ENCODE measurements around the gene CLEC16A. TPM values are rescaled to one million over a fixed set of nuclear protein-coding genes. Genes with fewer than 3 reads are reported as not detected.

Gene CLEC16A
- total RNA-seq, 4 donors from 2014 or later, result 20.2 to 28.8 (median 22.8) TPM

DNA sequence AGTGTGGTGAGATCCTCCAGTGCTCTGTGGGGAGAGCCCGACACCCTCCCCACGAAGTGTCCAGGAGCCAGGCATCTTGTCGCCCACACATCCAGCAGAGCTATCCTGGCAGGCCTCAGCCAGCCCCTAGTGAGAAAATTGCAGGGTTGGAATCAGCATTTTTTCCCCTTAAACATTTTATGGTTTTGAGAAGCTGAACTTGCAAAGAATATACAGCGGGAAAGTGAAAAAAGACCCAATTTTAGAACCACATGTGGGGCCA, 227.0 kb downstream of the CLEC16A start:
- TF ChIP-seq, protein P1, sequence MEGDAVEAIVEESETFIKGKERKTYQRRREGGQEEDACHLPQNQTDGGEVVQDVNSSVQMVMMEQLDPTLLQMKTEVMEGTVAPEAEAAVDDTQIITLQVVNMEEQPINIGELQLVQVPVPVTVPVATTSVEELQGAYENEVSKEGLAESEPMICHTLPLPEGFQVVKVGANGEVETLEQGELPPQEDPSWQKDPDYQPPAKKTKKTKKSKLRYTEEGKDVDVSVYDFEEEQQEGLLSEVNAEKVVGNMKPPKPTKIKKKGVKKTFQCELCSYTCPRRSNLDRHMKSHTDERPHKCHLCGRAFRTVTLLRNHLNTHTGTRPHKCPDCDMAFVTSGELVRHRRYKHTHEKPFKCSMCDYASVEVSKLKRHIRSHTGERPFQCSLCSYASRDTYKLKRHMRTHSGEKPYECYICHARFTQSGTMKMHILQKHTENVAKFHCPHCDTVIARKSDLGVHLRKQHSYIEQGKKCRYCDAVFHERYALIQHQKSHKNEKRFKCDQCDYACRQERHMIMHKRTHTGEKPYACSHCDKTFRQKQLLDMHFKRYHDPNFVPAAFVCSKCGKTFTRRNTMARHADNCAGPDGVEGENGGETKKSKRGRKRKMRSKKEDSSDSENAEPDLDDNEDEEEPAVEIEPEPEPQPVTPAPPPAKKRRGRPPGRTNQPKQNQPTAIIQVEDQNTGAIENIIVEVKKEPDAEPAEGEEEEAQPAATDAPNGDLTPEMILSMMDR (IDR thresholded peaks at IDR 0.05; ENCODE audit: low read depth), result no peak

DNA sequence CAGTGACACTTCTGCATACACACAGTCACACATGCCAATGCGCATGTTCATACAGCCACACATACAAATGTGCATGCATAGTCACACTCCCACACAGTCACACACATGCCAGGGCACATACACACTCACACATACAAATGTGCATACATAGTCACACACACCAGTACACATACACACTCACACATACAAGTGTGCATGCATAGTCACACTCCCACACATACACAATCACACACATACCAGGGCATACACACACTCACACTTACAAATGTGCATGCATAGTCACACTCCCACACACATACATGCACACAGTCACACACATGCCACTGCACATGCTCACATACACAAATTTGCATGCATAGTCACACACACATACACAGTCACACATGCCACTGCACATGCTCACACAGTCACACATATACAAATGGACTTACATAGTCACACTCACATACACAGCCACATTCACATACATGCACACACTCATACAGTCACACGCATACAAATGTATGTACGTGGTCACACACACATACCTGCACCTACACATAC, 227.5 kb downstream of the CLEC16A start:
- TF ChIP-seq, protein P1 (IDR thresholded peaks at IDR 0.05; ENCODE audit: low read depth), result no peak

DNA sequence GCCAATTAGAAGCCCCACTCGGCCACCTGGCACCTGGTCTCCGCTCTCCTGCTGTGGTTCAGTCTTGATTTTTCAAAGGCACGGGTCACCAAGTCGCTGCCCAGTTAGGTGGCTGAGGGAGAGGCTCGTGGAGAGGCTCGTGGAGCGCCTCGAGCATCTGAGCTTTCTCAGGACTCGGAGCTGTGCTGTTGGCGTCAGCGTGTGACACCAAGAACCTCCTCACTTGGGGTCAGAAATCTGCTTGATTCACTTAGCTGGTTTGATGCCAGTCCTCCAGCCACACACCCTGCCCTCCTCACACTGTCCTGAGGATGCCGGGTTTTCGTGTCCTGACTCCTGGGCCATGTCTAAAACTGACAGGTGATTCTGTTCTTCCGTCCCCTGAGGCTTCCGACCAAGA, 229.1 kb downstream of the CLEC16A start:
- TF ChIP-seq, protein P1 (IDR thresholded peaks at IDR 0.05; ENCODE audit: low read depth), result no peak

DNA sequence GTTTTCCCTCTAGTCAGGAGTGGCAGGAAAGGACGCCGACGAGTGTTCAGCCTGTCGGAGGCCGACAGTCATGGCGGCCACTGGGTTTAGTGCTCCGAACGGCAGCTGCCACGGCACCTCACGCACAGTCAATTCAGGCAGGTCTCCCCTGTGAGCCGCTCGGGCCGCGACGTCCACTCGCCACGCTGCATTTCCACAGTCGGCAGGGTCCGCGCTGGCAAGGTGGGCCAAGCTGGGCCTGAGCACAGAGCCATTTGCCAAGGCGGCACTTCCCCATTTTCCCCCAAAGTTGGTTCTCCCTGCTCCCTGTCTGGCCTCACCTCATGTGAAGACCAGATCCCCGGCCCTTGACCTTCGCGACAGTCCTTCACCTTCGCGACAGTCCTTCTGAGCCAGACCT, 229.8 kb downstream of the CLEC16A start:
- TF ChIP-seq, protein P1 (IDR thresholded peaks at IDR 0.05; ENCODE audit: low read depth), result no peak

DNA sequence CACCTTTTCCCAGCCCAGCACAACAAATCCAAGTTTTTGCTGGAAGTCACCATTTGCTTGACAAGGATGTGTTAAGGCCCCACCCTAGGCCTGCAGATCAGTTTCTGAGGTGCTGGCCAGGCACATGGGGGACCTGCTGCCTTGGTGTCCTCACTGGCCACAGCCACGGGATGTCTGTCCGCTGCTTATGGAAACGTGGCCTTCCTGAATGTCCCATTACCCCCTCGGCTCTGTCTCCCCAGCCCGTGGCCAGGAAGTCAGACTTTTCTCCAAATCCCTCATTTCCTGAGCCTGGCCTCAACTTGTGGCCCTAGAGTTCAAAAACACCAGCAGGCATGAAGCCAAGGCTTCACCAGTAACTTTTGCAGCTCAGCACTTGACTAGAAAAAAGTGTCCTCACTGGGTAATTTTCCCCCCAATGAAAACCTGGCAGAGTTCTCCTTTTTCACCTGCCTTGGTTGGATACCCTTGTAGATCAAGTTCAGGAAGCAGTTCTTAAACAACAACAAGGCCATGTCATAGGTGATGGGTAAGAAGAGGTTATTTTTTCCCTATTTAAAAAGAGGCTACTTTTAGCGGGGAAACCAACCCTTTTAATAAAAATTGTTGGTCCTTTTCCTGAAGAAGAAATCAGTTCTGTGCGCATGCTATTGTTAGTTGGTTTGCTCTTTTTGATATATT, 230.9 kb downstream of the CLEC16A start:
- TF ChIP-seq, protein P1 (IDR thresholded peaks at IDR 0.05; ENCODE audit: low read depth), result no peak

DNA sequence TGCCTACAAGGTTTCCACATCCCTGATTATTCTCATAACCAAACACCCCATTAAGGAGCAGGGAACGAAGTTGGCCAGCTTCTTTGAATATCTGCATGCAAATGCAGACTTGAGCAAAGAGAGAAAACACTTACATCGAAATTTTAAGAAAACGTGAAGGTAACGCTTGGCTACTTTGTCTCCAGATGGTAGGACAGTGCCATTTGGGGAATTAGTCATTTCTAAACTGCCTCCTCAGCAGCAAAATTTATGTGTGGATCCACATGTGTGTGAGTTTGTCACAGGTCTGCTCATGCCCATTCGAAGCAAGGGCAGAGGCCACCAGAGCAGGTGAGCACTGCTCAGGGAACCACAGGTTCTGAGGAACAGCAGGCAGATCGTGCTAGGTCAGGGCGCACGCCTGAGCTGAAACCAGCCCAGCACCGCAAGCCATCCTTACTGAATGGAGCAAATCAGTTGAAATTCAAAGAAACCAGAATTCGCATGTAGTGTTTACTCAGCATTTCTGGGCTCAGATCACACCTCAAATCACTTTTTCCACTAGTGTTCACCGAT, 231.5 kb downstream of the CLEC16A start:
- TF ChIP-seq, protein P1 (IDR thresholded peaks at IDR 0.05; ENCODE audit: low read depth), result no peak

DNA sequence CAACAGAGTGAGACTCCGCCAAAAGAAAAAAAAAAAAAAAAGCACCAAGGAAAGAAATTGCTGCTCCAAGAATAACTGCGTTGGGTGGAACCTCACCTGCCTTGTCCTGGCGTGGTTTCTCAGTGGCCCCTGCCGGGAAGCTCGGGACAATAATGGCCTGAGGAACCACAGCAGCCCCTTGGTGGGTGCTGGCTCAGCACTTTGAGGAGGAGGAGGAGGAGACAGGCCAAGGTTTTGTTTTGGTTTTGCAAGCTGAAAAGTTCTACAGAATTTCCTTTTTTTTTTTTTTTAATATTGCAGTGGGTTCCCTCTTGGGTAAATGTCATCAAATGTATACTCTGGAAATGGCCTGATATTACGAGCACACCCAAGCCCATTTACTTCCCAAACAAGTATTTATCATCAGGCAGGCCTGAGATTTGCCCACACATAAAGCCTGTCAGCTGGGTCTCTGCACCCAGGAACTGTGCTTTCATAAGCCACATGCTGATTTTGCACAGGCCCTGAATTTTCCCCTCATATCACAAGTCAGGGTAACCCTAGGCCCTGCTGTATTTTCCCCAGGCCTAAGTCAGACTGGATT, 233.3 kb downstream of the CLEC16A start:
- TF ChIP-seq, protein P1 (IDR thresholded peaks at IDR 0.05; ENCODE audit: low read depth), result no peak
